Dermis blood vessel endothelial cell (primary cell): ENCODE data around the gene TBC1D8. TPM values are rescaled to one million over a fixed set of nuclear protein-coding genes. Genes with fewer than 3 reads are reported as not detected.

ENCODE experiments used
- DNase-seq: peaks from one replicate; pipeline ENCODE4 v3.0.0; 2010
- total RNA-seq: library from RNA; depleted of rRNA; stranded (reverse); fragments of >200 nt; gene quantifications from 2 replicates; pipeline ENCODE4 v1.2.3, GENCODE V29; 2014

The TBC1D8 gene
- total RNA-seq, 1 donor from 2014 or later, result 81.3 TPM

DNA sequence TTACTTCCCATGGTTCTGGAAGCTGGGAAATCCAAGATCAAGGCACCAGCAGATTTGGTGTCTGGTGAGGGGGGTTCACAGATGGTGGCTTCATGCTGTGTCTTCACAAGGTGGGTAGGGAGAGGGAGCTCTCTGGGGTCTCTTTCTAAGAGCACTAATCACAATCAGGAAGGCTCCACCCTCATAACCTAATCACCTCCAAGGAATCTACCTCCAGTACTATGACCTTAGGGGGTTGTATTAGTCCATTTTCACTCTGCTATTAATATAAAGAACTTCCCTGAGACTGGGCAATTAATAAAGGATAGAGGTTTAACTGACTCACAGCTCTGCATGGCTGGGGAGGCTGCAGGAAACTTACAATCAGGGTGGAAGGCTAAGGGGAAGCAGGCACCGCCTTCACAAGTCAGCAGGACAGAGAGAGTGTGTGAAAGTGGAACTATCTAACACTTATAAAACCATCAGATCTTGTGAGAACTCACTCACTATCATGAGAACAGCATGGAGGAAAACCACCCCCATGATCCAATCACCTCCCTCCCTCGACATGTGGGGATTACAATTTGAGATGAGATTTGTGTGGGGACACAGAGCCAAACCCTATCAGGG, 17.6 kb downstream of the TBC1D8 start:
- peak; percentile 24 for DNase-seq

- DNase-seq, result no peak
Measured at GRCh38 chr2:101132202-101132601, 19.0 kb downstream of the TBC1D8 start.

GRCh38 chr2:101130081-101130480, 21.1 kb downstream of the TBC1D8 start:
- DNase-seq, result no peak

DNA sequence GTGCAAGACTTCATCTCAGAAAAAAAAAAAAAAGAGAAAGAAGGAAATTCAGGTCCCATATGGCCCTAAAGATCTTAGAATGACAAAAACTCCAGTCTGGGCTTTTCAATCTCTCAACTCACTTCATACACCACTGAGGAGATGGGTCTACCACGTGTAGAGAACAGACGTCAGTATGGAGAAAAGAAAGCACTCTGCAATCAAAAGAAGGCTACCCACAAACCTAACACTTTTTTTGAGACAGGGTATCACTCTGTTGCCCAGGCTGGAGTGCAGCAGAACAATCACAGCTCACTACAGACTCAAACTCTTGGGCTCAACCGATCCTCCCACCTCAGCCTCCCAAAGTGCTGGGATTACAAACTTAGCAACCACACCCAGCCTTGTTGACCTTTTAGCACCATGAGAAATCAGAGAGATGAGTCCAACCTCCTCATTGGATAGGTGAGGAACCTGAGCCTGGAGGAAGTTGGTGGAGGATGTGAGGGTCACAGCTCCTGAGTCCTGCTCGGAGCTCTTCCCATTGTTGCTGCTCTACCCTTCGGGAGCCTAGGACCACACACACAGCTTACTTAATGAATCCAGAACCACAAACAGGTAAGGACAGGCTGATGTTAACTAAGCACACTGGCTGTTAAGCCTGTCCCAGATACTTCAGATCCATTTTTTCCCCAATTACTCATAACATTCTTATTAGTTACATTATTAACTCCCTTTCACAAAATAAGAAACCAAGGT, 23.7 kb downstream of the TBC1D8 start:
- peak; percentile 18 for DNase-seq

DNA sequence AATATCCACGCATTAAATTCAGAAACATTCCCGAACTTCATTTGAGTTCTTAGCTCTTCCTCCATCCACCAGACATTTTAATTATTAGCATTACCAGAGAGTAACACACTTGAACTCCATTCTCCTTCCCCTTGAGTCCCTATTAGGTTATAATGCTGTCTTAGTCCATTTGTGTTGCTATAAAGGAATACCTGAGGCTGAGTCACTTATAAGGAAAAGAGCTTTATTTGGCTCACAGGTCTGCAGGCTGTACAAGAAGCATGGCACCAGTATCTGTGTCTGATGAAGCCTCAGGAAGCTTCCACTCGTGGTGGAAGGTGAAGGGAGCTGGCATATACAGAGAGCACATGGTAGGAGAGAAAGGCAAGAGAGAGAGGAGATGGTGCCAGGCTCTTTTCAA, 25.4 kb downstream of the TBC1D8 start:
- no peak for DNase-seq

DNA sequence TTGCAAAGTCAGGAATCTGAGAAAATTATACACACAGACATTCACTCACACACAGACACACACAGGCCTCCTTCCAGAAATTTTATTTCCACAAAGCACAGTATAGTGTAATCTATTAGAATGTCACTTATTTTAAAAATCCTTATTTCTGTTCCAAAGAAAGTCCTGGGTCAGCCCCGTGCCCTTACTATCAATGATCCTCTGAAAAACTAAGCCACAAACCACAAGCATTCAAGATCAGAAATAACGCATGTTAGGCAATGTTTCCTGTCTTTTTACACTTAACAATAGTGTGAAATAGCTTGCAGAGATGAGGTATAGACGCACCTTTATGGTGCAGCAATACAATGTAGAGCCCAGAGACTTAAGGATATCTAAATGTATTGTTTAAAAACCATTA, 25.8 kb downstream of the TBC1D8 start:
- peak; percentile 59 for DNase-seq

GRCh38 chr2:101124643-101125366, 26.4 kb downstream of the TBC1D8 start:
- peak; percentile 98 for DNase-seq

DNA sequence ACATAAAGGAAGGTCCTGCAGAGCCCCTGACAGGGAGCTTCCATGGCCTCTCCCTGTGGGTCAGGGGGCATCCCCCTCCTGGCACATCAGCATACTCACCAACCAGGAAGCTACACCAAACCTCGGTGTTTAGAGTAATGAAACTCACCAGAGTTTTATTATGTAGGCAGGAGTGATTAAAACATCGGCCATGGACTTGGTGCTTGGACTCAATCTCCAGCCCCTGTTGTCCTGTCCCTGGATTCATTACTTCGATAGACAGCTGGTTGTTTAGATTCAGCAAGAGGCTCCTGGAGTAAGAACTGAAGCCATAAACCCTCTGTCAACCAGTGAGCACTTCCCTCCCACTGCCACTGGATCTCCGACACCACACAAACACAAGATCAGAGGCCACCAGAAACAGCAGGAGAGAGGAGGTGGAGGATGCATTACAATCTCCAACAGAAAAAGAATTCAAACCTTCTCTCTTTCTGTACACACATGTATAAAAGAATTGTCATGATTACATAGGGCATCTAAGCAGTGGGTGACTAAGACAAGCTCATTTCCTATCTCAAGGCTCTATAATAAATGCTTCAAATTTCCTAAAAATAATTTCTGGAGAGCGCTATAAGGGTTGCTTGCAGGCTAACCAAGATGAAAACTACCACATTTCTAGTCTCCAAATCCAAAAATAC, 27.2 kb downstream of the TBC1D8 start:
- DNase-seq, result peak; percentile 61

GRCh38 chr2:101121174-101121573, 30.0 kb downstream of the TBC1D8 start:
- DNase-seq, result no peak

DNA sequence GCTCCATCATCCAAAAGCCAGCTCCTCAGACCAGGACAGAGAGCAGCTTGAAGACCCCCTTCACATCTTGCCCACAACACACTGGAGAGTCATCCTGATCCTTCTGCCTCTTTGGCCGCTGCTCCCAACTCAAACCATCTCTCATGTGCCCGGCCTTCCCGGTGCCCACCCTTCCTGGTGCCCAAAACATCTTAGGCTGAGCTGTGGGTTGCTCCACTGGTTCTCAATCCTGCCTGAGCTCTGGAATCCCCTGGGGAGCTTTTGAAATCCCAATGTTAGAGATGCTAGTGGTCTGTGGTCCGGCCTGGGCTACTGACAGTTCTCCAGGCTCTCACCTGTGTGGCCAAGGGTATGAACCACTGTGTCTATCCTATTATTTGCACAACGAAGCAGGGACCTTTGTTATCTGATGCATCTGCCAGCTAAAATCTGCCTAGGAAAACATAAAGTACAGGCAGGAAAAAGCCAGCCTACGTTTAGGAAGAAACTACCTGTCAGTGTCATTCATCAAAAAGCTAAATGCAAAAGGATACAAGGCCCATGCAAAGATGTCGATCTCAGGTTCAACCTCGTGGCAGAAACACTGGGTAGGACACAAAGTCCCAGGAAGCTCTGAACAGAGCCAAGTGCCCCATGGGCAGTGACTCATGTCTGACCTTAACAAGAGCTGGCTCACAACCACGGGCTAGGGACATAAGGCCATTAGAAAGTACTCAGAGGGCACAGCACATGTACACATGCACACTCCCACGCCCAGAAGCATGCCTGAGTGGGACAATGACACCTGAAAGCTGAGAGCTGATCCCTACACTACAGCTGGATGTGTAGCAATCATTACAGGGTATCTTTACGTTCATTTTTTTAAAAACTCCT, 30.8 kb downstream of the TBC1D8 start:
- peak; percentile 83 for DNase-seq

GRCh38 chr2:101119431-101119830, 31.8 kb downstream of the TBC1D8 start:
- DNase-seq, result peak; percentile 46

DNA sequence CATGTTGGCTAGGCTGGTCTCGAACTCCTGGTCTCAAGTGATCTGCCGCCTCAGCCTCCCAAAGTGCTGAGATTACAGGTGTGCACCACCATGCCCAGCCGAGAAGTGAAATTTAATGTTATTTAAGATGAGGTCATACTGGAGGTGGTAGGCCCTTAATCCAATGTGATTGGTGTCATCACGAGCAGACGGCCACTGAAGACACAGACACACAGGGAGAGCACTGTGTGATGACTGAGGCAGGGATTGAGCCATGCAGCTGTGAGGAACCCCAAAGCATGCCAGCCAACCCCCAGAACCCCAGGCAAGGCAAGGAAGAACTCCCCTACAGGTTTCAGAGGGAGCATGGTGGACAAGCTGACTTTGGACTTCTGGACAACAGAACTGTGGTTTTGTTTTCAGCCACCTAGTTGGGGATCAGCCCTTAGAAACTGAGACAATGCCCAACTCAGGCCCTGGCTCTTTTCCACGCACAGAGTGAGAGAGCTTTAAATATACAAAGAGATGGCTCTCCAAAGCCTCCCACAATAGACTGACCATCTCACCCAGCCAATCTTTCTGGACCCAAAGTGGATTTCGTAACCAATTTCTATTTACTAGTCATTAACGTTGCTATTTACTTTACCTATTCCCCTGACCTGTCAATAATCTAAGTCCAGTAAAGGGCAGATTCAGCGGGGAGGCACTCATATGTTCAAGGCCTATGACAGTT, 34.2 kb downstream of the TBC1D8 start:
- DNase-seq, result no peak

DNA sequence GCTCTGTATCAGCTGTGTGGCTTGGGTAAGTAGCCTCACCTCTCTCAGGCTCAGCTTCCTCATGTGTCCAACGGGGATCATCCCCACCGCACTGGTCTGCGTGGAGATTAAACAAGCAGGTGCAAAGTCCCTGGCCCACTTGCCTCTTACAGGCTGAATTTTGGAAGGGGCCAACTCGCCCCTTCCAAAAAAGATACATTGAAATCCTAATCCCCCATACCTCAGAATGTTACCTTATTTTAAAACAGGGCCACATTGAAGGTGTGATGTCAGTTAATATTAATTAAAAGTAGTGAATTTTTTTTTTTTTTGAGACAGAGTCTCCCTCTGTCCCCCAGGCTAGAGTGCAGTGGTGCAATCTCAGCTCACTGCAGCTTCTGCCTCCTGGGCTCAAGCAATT, 34.8 kb downstream of the TBC1D8 start:
- DNase-seq, result no peak

DNA sequence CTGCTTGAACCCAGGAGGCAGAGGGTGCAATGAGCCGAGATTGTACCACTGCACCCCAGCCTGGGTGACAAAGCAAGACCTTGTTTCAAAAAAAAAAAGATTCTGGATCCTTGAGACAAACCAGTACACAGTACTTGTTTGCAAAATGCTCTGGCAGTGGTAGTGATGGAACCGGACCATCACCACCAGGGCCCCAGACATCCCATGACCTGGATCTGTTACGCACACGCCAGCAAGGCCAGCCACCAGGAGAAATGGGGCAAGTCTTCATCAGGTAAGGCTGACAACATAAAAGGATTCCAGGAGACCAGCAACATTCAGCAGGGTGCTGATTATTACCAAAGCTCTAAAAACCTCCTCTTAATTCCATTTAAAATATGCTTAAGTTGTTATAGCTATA, 35.5 kb downstream of the TBC1D8 start:
- DNase-seq, result no peak

GRCh38 chr2:101114815-101115214, 36.4 kb downstream of the TBC1D8 start:
- DNase-seq, result no peak

GRCh38 chr2:101114268-101114783, 36.9 kb downstream of the TBC1D8 start:
- no peak for DNase-seq

DNA sequence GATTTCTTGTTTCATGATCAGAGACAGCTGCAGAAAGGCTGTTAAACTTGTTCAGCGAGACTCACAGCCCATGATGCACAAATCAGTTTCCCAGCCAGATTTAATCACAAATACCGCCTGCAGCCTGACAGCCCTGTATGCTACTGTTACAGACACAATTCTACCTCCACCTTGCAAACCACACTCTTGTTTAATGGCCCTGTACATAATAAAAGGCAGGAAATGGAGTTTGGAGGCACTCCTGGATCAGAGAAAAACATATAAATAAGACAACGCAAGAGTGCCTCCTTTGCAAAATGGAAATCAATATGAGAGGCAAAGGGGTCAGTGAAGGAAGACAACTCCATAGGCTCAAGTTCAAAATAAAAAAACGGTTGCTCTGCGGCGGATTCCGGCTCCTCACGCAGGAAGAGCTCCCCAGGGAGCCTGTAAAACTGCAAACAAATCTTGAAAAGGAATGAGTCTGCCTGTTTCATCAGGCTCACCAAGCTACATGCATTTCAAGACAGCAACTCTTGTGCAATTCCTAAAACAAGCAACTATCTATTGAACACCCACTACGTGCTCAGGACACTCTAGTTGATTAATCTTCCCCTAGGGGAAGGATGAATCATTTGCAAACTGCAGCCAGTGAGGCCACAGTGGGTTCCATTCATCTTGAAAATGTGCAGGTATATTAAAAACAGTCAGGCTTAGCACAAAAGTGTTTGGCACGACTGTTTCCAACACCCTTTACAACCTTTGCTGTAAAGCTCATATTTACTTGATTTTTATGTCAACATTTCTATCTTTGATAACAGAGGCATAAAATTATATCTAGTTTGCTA, 37.5 kb downstream of the TBC1D8 start:
- DNase-seq, result peak; percentile 30

DNA sequence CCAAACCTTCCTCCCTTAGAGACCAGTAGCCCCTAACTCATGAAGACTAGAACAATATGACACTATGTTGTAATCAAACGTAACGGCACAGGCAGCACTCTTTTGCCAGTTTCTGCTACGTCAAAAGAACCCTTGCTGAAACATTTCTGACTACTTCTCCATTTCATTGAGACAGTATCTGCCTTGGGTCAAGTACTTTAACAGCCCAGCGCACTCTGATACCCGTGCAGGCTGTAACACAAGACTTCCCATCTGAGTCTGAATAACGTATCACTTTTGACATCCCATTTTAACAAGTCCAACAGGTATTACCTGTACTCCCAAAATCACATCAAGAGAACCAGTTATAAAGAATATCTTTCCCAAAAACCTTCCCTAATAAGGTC, 38.4 kb downstream of the TBC1D8 start:
- no peak for DNase-seq

DNA sequence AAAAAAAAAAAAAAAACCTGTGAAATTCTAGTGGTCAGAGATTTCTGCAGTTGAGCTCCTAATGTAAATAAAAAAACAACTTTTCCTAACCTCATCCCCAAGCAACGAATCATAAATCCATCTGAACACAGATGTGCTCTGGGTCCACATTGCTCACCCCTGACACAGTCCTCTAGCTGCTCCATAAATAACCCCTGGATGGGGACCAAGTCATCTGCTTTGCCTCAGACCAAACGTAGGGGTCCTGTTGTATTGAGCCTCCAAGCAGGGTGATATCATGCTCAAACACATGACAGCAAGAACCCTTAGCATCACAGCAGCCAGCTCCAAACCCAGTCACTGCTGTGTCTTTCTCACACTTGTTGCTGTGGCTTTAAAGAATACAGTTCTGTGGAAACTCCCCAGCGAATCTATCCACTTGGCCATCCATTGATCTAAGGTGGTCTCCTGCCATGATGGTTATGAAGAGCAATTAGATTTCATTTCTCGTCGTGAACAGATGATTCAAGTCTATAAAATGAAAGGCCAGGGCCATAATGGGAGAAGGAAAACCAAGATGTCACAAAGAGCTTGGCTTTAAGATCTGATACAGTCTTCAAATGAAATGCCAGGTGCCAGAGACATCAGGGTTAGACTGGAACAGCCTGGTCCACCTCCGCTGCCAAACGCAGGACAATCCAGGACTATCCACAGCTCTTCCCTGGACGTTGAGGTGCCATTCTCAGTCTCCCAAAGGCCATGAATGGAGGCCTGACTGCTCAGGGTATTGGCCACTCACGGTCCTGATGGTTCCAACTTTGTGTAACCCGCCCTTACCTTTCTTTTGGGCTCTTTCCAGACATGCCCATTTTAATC, 39.0 kb downstream of the TBC1D8 start:
- DNase-seq, result no peak
